H1 (cell line): ENCODE data around the gene FGF2. TPM values are rescaled to one million over a fixed set of nuclear protein-coding genes. Genes with fewer than 3 reads are reported as not detected.
"Not testable (repeated sequence)": the region's sequence is repeated elsewhere in the genome, so short reads cannot be mapped to it uniquely, and the experiment has no call there.

Source experiments
- CTCF ChIA-PET: fragments of 300-600 bp; sonication (Branson Sonifier 250); formaldehyde crosslinking; loops from one replicate; lab custom pipeline; 2021; ENCODE audit not compliant: partially characterized antibody; lab: Charles Lee
- POLR2A ChIA-PET: fragments of 300-600 bp; sonication (Branson Sonifier 250); formaldehyde crosslinking; loops from one replicate; lab custom pipeline; 2021; ENCODE audit warnings: inconsistent platforms; ENCODE audit not compliant: partially characterized antibody; lab: Charles Lee
- DNase-seq, 2 experiments: peaks; one replicate each; pipeline versions ENCODE4 v3.0.0 to v3.0.0-alpha.2; 2010 to 2022; ENCODE audit warnings: low spot score in 2 of 2, low read depth in 1 of 2, mixed read lengths in 1 of 2
- FAIRE-seq: peaks from 2 replicates; lab custom pipeline; 2011; peaks lifted over from hg19 to GRCh38; lab: Jason Lieb, UNC
- H2AFZ ChIP-seq: 2 replicates; pipeline ENCODE4 v1.8.1; 2012; ENCODE audit warnings: low read length, inconsistent platforms
- H2AK5ac ChIP-seq: 2 replicates; pipeline ENCODE4 v1.6.1; 2013; ENCODE audit warnings: low read depth, low read length
- H2BK120ac ChIP-seq: replicated peaks from 2 replicates; pipeline ENCODE3; 2013; ENCODE audit warnings: low read depth, low read length, inconsistent platforms
- H2BK12ac ChIP-seq: 2 replicates; pipeline ENCODE4 v1.6.1; 2013; ENCODE audit warnings: low read depth, low read length
- H2BK15ac ChIP-seq: 2 replicates; pipeline ENCODE4 v1.6.1; 2013; ENCODE audit warnings: low read length
- H2BK20ac ChIP-seq: 2 replicates; pipeline ENCODE4 v1.6.1; 2013; ENCODE audit warnings: low read length
- H2BK5ac ChIP-seq: 2 replicates; pipeline ENCODE4 v1.6.1; 2013; ENCODE audit warnings: low read depth, low read length
- H3K14ac ChIP-seq: 2 replicates; pipeline ENCODE4 v1.6.1; 2013; ENCODE audit warnings: inconsistent platforms; ENCODE audit not compliant: insufficient read length
- H3K18ac ChIP-seq: 2 replicates; pipeline ENCODE4 v1.6.1; 2013; ENCODE audit warnings: low read length; ENCODE audit errors: extremely low read depth
- H3K23ac ChIP-seq: 2 replicates; pipeline ENCODE4 v1.6.1; 2013; ENCODE audit warnings: inconsistent platforms; ENCODE audit not compliant: insufficient read length
- H3K23me2 ChIP-seq: 2 replicates; pipeline ENCODE4 v1.6.1; 2013; ENCODE audit warnings: low read depth, low read length
- H3K27ac ChIP-seq: 2 replicates; pipeline ENCODE4 v1.6.1; 2011; ENCODE audit warnings: low read depth, low read length, inconsistent platforms
- H3K27me3 ChIP-seq, 4 experiments: replicated peaks in 1 of 4; 1 replicate in 1 of 4; 2 replicates in 3 of 4; pipeline versions ENCODE4 v1.6.1 to v1.8.1; 2011 to 2013; ENCODE audit warnings: low read length in 3 of 4, mild to moderate bottlenecking in 3 of 4, inconsistent platforms in 2 of 4, mixed read lengths in 2 of 4, moderate library complexity in 1 of 4; ENCODE audit not compliant: control insufficient read depth in 3 of 4, insufficient read depth in 3 of 4; ENCODE audit errors: extremely low read depth in 1 of 4
- H3K36me3 ChIP-seq, 4 experiments: 2 replicates each; pipeline versions ENCODE4 v1.6.1 to v1.8.1; 2011 to 2013; ENCODE audit warnings: mild to moderate bottlenecking in 4 of 4, low read length in 3 of 4, moderate library complexity in 2 of 4, control low read depth in 1 of 4, inconsistent platforms in 1 of 4; ENCODE audit not compliant: insufficient read depth in 4 of 4, control insufficient read depth in 2 of 4
- H3K4ac ChIP-seq: replicated peaks from 2 replicates; pipeline ENCODE3; 2013; ENCODE audit warnings: low read length, low read depth, mixed read lengths, inconsistent platforms; ENCODE audit not compliant: insufficient read length
- H3K4me1 ChIP-seq, 4 experiments: replicated peaks in 1 of 4; 1 replicate in 1 of 4; 2 replicates in 3 of 4; pipeline versions ENCODE4 v1.6.1 to v1.8.1; 2011 to 2013; ENCODE audit warnings: low read length in 3 of 4, inconsistent platforms in 2 of 4, mixed read lengths in 1 of 4; ENCODE audit not compliant: insufficient read depth in 4 of 4, control insufficient read depth in 3 of 4
- H3K4me2 ChIP-seq, 2 experiments: 2 replicates each; pipeline versions ENCODE4 v1.6.1 to v1.8.1; 2011 to 2013; ENCODE audit warnings: low read depth in 2 of 2, low read length in 2 of 2, control low read depth in 1 of 2, inconsistent platforms in 1 of 2, mild to moderate bottlenecking in 1 of 2; ENCODE audit not compliant: insufficient read depth in 1 of 2
- H3K4me3 ChIP-seq, 4 experiments: fragments of 200-600, 300-600 bp in 1 of 4; sonication (generic), shearing (Covaris generic), sonication (Bioruptor Twin) in 1 of 4; 2 replicates each; pipeline versions ENCODE4 v1.5.1 to v1.8.1; 2011 to 2016; ENCODE audit warnings: low read length in 4 of 4, low read depth in 3 of 4, control low read depth in 2 of 4, inconsistent platforms in 2 of 4, mild to moderate bottlenecking in 2 of 4, mixed read lengths in 1 of 4, moderate library complexity in 1 of 4; ENCODE audit not compliant: insufficient read depth in 2 of 4; ENCODE audit errors: extremely low read depth in 1 of 4
- H3K56ac ChIP-seq: replicated peaks from 2 replicates; pipeline ENCODE3; 2013; ENCODE audit warnings: low read depth, mild to moderate bottlenecking, mixed read lengths, low read length, inconsistent platforms; ENCODE audit not compliant: insufficient read length
- H3K79me1 ChIP-seq: 2 replicates; pipeline ENCODE4 v1.6.1; 2013; ENCODE audit warnings: low read depth, low read length, control low read depth
- H3K79me2 ChIP-seq, 2 experiments: 2 replicates each; pipeline versions ENCODE4 v1.6.1 to v1.8.1; 2012 to 2013; ENCODE audit warnings: low read length in 2 of 2, mild to moderate bottlenecking in 2 of 2, inconsistent platforms in 1 of 2; ENCODE audit not compliant: insufficient read depth in 2 of 2, control insufficient read depth in 1 of 2
- H3K9ac ChIP-seq, 4 experiments: replicated peaks in 1 of 4; 1 replicate in 1 of 4; 2 replicates in 3 of 4; pipeline versions ENCODE4 v1.6.1 to v1.8.1; 2011 to 2013; ENCODE audit warnings: low read depth in 3 of 4, low read length in 3 of 4, control low read depth in 2 of 4, mild to moderate bottlenecking in 2 of 4, moderate library complexity in 2 of 4, inconsistent platforms in 1 of 4; ENCODE audit errors: extremely low read depth in 1 of 4
- H3K9me3 ChIP-seq, 2 experiments: 2 replicates each; pipeline versions ENCODE4 v1.6.1 to v1.8.1; 2012 to 2013; ENCODE audit warnings: mild to moderate bottlenecking in 2 of 2, moderate library complexity in 2 of 2, control low read depth in 1 of 2, inconsistent platforms in 1 of 2, low read depth in 1 of 2, low read length in 1 of 2, mixed read lengths in 1 of 2; ENCODE audit not compliant: insufficient read depth in 2 of 2
- H4K20me1 ChIP-seq, 2 experiments: replicated peaks in 1 of 2; 2 replicates each; pipeline versions ENCODE3 to v1.8.1; 2011 to 2013; ENCODE audit warnings: inconsistent platforms in 2 of 2, low read length in 2 of 2, mild to moderate bottlenecking in 1 of 2; ENCODE audit not compliant: insufficient read depth in 2 of 2, control insufficient read depth in 1 of 2
- H4K5ac ChIP-seq: 2 replicates; pipeline ENCODE4 v1.6.1; 2013; ENCODE audit warnings: low read length, low read depth, mixed read lengths, inconsistent platforms; ENCODE audit not compliant: insufficient read length
- H4K8ac ChIP-seq: 2 replicates; pipeline ENCODE4 v1.8.0; 2013; ENCODE audit warnings: mild to moderate bottlenecking, moderate library complexity, low read length, inconsistent platforms; ENCODE audit not compliant: insufficient read depth; ENCODE audit errors: extremely low read depth
- H4K91ac ChIP-seq: replicated peaks from 2 replicates; pipeline ENCODE3; 2013; ENCODE audit warnings: low read length, mixed read lengths, inconsistent platforms; ENCODE audit not compliant: insufficient read length
- CTCF ChIP-seq, 3 experiments: IDR thresholded peaks; 1 replicate in 2 of 3; 2 replicates in 1 of 3; pipeline versions ENCODE4 v1.5.1 to v1.6.1; 2011; ENCODE audit warnings: low read length in 3 of 3, mild to moderate bottlenecking in 3 of 3, inconsistent platforms in 2 of 3, low read depth in 1 of 3, moderate library complexity in 1 of 3; ENCODE audit not compliant: insufficient read depth in 1 of 3; ENCODE audit errors: control extremely low read depth in 1 of 3
- HDAC2 ChIP-seq, 2 experiments: fragments of 300-600 bp in 1 of 2; sonication (generic) in 1 of 2; IDR thresholded peaks; 2 replicates each; pipeline ENCODE4 v1.6.1; 2011 to 2012; ENCODE audit warnings: low read depth in 2 of 2, low read length in 2 of 2, mild to moderate bottlenecking in 2 of 2, moderate library complexity in 2 of 2, borderline replicate concordance in 1 of 2, inconsistent platforms in 1 of 2
- POU5F1 ChIP-seq: IDR thresholded peaks from 2 replicates; pipeline ENCODE4 v1.6.1; 2011; ENCODE audit warnings: low read depth, mild to moderate bottlenecking, low read length, moderate library complexity
- RBBP5 ChIP-seq: IDR thresholded peaks from 2 replicates; pipeline ENCODE4 v1.7.1; 2012; ENCODE audit warnings: low read depth, mild to moderate bottlenecking, inconsistent platforms, low read length, moderate library complexity, borderline replicate concordance
- WGBS, 2 experiments: shearing (Covaris generic) in 1 of 2; methylation state at CpG; one replicate each; pipeline versions ENCODE4 v1.1.6 to v1.1.7; 2013 to 2015; ENCODE audit warnings: low lambda C conversion rate in 2 of 2, mixed read lengths in 2 of 2, inconsistent platforms in 1 of 2, low coverage in 1 of 2, missing lambda C conversion rate in 1 of 2; ENCODE audit not compliant: insufficient replicate concordance in 2 of 2, insufficient coverage in 1 of 2, insufficient read length in 1 of 2; ENCODE audit errors: extremely low coverage in 1 of 2, missing lambda C conversion rate in 1 of 2; 5-methylcytosine and 5-hydroxymethylcytosine counted together
- polyA plus RNA-seq, 7 experiments: library from polyadenylated mRNA; depleted of rRNA in 3 of 7; stranded (reverse) in 5 of 7; unstranded in 2 of 7; fragments of >200 nt in 5 of 7; fragments of 200-250 nt in 2 of 7; gene quantifications; 1 replicate in 5 of 7; 2 replicates in 1 of 7; 4 replicates in 1 of 7; pipeline versions ENCODE4 v1.2.1 to v1.2.3, GENCODE V29; 2011 to 2013; ENCODE audit warnings: missing spikeins in 2 of 7, mixed read lengths in 2 of 7
- total RNA-seq: library from RNA; stranded (reverse); fragmentation: NEBNext Ultra II Directional; extraction: Animal tissue kit (Norgen Biotek cat#: 25700); gene quantifications from 2 replicates; pipeline ENCODE4 v1.2.1, GENCODE V29; 2021

FGF2 gene
- total and polyA plus RNA-seq, 2 of the 8 experiments (the other 6 are each of a cell fraction or from before 2014, with no cell fraction given) = 23.4 to 145 TPM

- TF ChIP-seq POU5F1 = no peak
- TF ChIP-seq RBBP5 = no peak
- TF ChIP-seq HDAC2 (IDR thresholded peaks at IDR 0.05; ENCODE audit: borderline replicate concordance in 1 of 2, low read depth in 2 of 2, low read length in 2 of 2) = no peak
- TF ChIP-seq CTCF (IDR thresholded peaks at IDR 0.05; ENCODE audit: control extremely low read depth in 1 of 3, insufficient read depth in 1 of 3, low read depth in 1 of 3, low read length in 3 of 3) = no peak
Observed at GRCh38 chr4:122810669-122811068, 16.0 kb upstream of the FGF2 start (continued).

GRCh38 chr4:122811781-122812180 lies 14.8 kb upstream of the FGF2 start:
- H3K79me1 ChIP-seq, H3K4me1 ChIP-seq, H2BK120ac ChIP-seq, H3K14ac ChIP-seq, H2BK20ac ChIP-seq, FAIRE-seq, H3K23ac ChIP-seq, H2BK5ac ChIP-seq, DNase-seq, H3K4me3 ChIP-seq, H3K9ac ChIP-seq, H3K4ac ChIP-seq, H3K27ac ChIP-seq, H3K27me3 ChIP-seq, H4K8ac ChIP-seq, H4K20me1 ChIP-seq, H2AK5ac ChIP-seq, H3K23me2 ChIP-seq, H3K36me3 ChIP-seq, POLR2A ChIA-PET, H3K4me2 ChIP-seq, H2BK15ac ChIP-seq, CTCF ChIA-PET, H3K56ac ChIP-seq, H2BK12ac ChIP-seq, H4K91ac ChIP-seq, H3K79me2 ChIP-seq, H4K5ac ChIP-seq, H3K18ac ChIP-seq, H2AFZ ChIP-seq: not testable (repeated sequence)
- peaks cover 6 to 17% of the 10 kb centered on the region in 2 experiments; a peak in 3 of 4 replicates for H3K9me3 ChIP-seq
- WGBS, 2 experiments = no CpG with 5 or more reads among the region's 32 CpGs
